GM20000 (cell line): Measurements from ENCODE around the gene SNX19.
"Not testable (repeated sequence)": the region's sequence is repeated elsewhere in the genome, so short reads cannot be mapped to it uniquely, and the experiment has no call there.

ENCODE experiments used
- DNase-seq: peaks from one replicate; pipeline ENCODE4 v3.0.0; 2012; ENCODE audit warnings: low spot score
- CTCF ChIP-seq: IDR thresholded peaks from 2 replicates; pipeline ENCODE4 v1.5.1; 2012; ENCODE audit warnings: mild to moderate bottlenecking, control low read depth; ENCODE audit errors: extremely low read depth, missing control alignments

Gene SNX19

GRCh38 chr11:130940706-130941105, 24.4 kb upstream of the SNX19 start:
- no peak for DNase-seq
- TF ChIP-seq CTCF = no peak

- no peak for TF ChIP-seq CTCF
- DNase-seq = no peak
Measured at GRCh38 chr11:130937051-130937450, 20.8 kb upstream of the SNX19 start.

GRCh38 chr11:130932086-130932712, 15.9 kb upstream of the SNX19 start:
- TF ChIP-seq CTCF = no peak

GRCh38 chr11:130924750-130925149, 8.5 kb upstream of the SNX19 start:
- no peak for TF ChIP-seq CTCF

More at GRCh38 chr11:130932086-130932712, 15.9 kb upstream of the SNX19 start:
- no peak for DNase-seq

GRCh38 chr11:130920612-130921011, 4.3 kb upstream of the SNX19 start:
- DNase-seq = not testable (repeated sequence)

More at GRCh38 chr11:130924750-130925149, 8.5 kb upstream of the SNX19 start:
- no peak for DNase-seq

GRCh38 chr11:130918081-130918480, 1.8 kb upstream of the SNX19 start:
- no peak for TF ChIP-seq CTCF
- DNase-seq = no peak

- no peak for TF ChIP-seq CTCF
Measured at GRCh38 chr11:130916910-130917309, 631 bp upstream of the SNX19 start.

GRCh38 chr11:130915603-130916237, 559 bp downstream of the SNX19 start:
- no peak for DNase-seq
- TF ChIP-seq CTCF = no peak

More at GRCh38 chr11:130916910-130917309, 631 bp upstream of the SNX19 start:
- no peak for DNase-seq
